Measurements from ENCODE around the gene COBL. TPM values are rescaled to one million over a fixed set of nuclear protein-coding genes. Genes with fewer than 3 reads are reported as not detected.

COBL gene
- total and polyA plus RNA-seq, 2 of the 8 experiments (the other 6 are each of a cell fraction or from before 2014, with no cell fraction given), result 13.8 to 40.4 TPM

GRCh38 chr7:51237446-51238133, 79.0 kb downstream of the COBL start (continued):
- no peak for TF ChIP-seq CHD7 (IDR thresholded peaks at IDR 0.05; ENCODE audit: insufficient replicate concordance, low read length)
- no peak for TF ChIP-seq SP4 (IDR thresholded peaks at IDR 0.05; ENCODE audit: low read length)
- TF ChIP-seq SIRT6 (IDR thresholded peaks at IDR 0.05; ENCODE audit: low read length), result no peak
- no peak for TF ChIP-seq SP1 (IDR thresholded peaks at IDR 0.05; ENCODE audit: low read depth, low read length)
- TF ChIP-seq PHF8 (conservative IDR thresholded peaks at IDR 0.05; ENCODE audit: low read depth, low read length), result no peak
- TF ChIP-seq MAFK (IDR thresholded peaks at IDR 0.05; ENCODE audit: low read depth, low read length), result no peak
- TF ChIP-seq KDM4A (IDR thresholded peaks at IDR 0.05; ENCODE audit: low read depth, low read length, severe bottlenecking), result no peak
- no peak for TF ChIP-seq POLR2A (IDR thresholded peaks at IDR 0.05; ENCODE audit: control extremely low read depth in 1 of 2, low read depth in 2 of 2, low read length in 2 of 2)
- TF ChIP-seq HDAC6 (IDR thresholded peaks at IDR 0.05; ENCODE audit: low read depth, low read length), result no peak
- TF ChIP-seq NANOG (IDR thresholded peaks at IDR 0.05; ENCODE audit: insufficient read depth, low read depth, low read length, poor library complexity, severe bottlenecking), result no peak
